Left ventricle myocardium inferior (tissue), 1 donor: ENCODE results near the gene PLCL2. TPM values are rescaled to one million over a fixed set of nuclear protein-coding genes. Genes with fewer than 3 reads are reported as not detected.
A peak's percentile ranks its signal among the peaks of the same experiment; 100 is the strongest.

Experiments used
- DNase-seq: peaks from one replicate; pipeline ENCODE4 v3.0.0-alpha.2; 2020
- H3K27ac ChIP-seq: fragments of 200-600 bp; replicated peaks from 2 replicates; pipeline ENCODE4 v1.8.0; 2021
- H3K27me3 ChIP-seq: fragments of 200-600 bp; 2 replicates; pipeline ENCODE4 v1.8.0; 2021; ENCODE audit warnings: low read depth
- H3K36me3 ChIP-seq: fragments of 200-600 bp; 2 replicates; pipeline ENCODE4 v1.8.0; 2021
- H3K4me1 ChIP-seq: fragments of 200-600 bp; 2 replicates; pipeline ENCODE4 v1.8.0; 2021
- H3K4me3 ChIP-seq: fragments of 200-600 bp; 2 replicates; pipeline ENCODE4 v1.8.0; 2021; ENCODE audit warnings: mild to moderate bottlenecking, moderate library complexity
- H3K9me3 ChIP-seq: fragments of 200-600 bp; replicated peaks from 2 replicates; pipeline ENCODE4 v1.8.0; 2021
- CTCF ChIP-seq: fragments of 200-600 bp; IDR thresholded peaks from 2 replicates; pipeline ENCODE4 v1.8.0; 2021; ENCODE audit warnings: antibody characterized with exemption, mild to moderate bottlenecking, borderline replicate concordance
- intact Hi-C: fragments of 100-400 bp; cut with micrococcal nuclease; formaldehyde crosslinking; loops from one replicate; pipeline ENCODE4 v1.11.0; 2022
- total RNA-seq: library from RNA; stranded (reverse); fragmentation: NEBNext Ultra II Directional; extraction: Animal tissue kit (Norgen Biotek cat#: 25700); gene quantifications from one replicate; pipeline ENCODE4 v1.2.1, GENCODE V29; 2021
- donor health status: DM: no; HTN: yes; CAD: no; lungs with severe emphysema.

PLCL2 gene
- total RNA-seq, 1 donor from 2014 or later, result 48.1 TPM

- intact Hi-C loops, result no loop called here
- H3K36me3 ChIP-seq, result no peaks in the 10 kb centered on the region
- no peak overlapping the region for H3K4me3 ChIP-seq
- peak overlapping the region; percentile 86 for H3K27ac ChIP-seq
- no peak for DNase-seq
- peaks cover 11% of the 10 kb centered on the region for H3K9me3 ChIP-seq
- TF ChIP-seq CTCF, result no peak
- H3K27me3 ChIP-seq, result no peaks in the 10 kb centered on the region
- H3K4me1 ChIP-seq, result peaks cover 37% of the 10 kb centered on the region
These were observed 252.6 kb downstream of the PLCL2 start for GRCh38 chr3:17137321-17137826.

DNA sequence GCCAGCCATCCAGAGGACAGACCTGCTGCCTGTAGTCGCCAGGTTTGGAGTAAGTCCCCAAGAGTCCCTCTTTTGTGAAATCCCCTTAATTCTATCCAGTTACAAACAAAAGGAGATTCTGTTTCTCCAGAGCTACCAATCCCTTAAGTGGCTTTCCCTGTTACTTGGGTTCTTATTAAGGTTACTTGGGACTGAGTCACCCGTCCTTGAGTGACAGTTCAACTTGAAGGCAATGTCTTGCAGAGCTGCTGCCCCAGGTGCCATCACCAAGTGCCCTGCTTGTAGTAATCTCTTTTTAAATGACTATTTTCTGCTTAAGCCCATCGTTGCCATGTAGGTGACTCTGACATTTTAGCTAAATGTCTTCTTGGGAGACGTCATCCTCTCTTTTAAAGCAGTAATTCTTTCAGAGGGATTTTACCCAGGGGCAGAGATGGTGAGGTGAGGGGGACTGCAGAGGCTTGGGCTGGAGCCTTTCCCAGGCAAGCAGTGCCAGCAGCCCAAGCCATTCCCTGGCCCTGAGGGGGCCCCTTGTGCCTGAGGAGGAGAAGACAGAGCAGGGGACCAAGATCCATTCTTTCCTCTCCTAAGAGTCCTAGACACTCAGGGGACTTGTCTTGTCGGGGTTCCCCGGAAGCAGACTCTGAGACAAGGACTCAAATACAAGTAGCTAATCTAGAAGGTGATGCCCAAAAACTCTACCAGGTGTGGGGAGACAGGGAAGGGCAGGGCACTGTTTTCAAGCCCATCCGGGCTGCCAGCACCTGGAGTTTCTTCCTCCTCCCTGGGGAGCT, 253.7 kb downstream of the PLCL2 start:
- Histone ChIP-seq H3K27me3 (no peaks in the 10 kb centered on the region), H3K9me3 (peaks cover 11% of the 10 kb centered on the region), H3K36me3 (no peaks in the 10 kb centered on the region), H3K4me1 (peaks cover 37% of the 10 kb centered on the region), H3K4me3 (no peak overlapping the region), H3K27ac (no peak overlapping the region)
- intact Hi-C loops, result no loop called here
- no peak for TF ChIP-seq CTCF
- no peak for DNase-seq
